HFFc6 (cell line): Measurements from ENCODE around the gene DMKN. TPM values are rescaled to one million over a fixed set of nuclear protein-coding genes. Genes with fewer than 3 reads are reported as not detected.

Experiments
- DNase-seq: peaks from one replicate; pipeline ENCODE4 v3.0.0-alpha.2; 2018
- H3K27ac Mint-ChIP-seq: 2 replicates; pipeline ENCODE4 v1.8.0; 2020; ENCODE audit warnings: mild to moderate bottlenecking, mixed read lengths
- H3K27me3 Mint-ChIP-seq: 2 replicates; pipeline ENCODE4 v1.8.0; 2021; ENCODE audit warnings: mild to moderate bottlenecking, moderate library complexity, mixed read lengths; ENCODE audit not compliant: insufficient read depth
- H3K36me3 Mint-ChIP-seq: 2 replicates; pipeline ENCODE4 v1.8.0; 2021; ENCODE audit warnings: low read depth, mixed read lengths
- H3K4me1 Mint-ChIP-seq: 2 replicates; pipeline ENCODE4 v1.8.0; 2020; ENCODE audit warnings: low read depth, mixed read lengths
- H3K4me3 Mint-ChIP-seq: 2 replicates; pipeline ENCODE4 v1.8.0; 2020; ENCODE audit warnings: mild to moderate bottlenecking, moderate library complexity, mixed read lengths
- H3K9me3 Mint-ChIP-seq: 2 replicates; pipeline ENCODE4 v1.8.0; 2020; ENCODE audit warnings: mild to moderate bottlenecking, mixed read lengths
- CTCF ChIP-seq: fragments of 200-600 bp; sonication (generic); IDR thresholded peaks from 2 replicates; pipeline ENCODE4 v1.5.0; 2021; ENCODE audit warnings: antibody characterized with exemption, mild to moderate bottlenecking
- total RNA-seq, 6 experiments: library from RNA; stranded (reverse); fragmentation: NEBNext Ultra II Directional; extraction: Animal tissue kit (Norgen Biotek cat#: 25700); gene quantifications; 2 replicates in 1 of 6; 3 replicates in 5 of 6; pipeline ENCODE4 v1.2.3, GENCODE V29; 2021

DMKN gene
- total RNA-seq, 6 experiments from 2014 or later: 0.27 to 0.75 (median 0.73) TPM; not detected in 3

DNA sequence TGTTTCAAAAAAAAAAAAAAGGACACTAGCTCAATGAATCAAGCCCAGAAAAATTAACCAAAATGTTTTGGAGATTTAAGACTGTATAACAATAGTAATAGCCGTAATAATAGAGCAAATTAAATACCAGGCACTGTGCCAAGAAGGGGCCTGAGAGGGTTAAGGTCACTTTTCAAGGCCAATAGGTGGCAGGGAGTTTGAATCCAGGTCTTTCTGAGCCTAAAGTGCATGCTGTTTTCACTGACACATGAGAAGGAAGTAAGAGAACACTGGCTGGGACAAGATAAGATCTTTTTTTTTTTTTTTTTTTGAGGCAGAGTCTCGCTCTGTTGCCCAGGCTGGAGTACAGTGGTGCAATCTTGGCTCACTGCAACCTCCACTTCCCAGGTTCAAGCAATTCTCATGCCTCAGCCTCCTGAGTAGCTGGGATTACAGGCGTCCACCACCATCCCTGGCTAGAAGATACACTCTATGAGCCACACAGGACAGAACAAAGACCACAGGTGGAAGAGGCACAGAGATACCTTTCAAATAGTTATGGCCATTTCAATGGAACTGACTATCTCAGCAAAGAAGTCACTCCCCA is 57.7 kb downstream of the DMKN start:
- TF ChIP-seq CTCF: no peak
- H3K4me1 Mint-ChIP-seq: peaks cover 3% of the 10 kb centered on the region
- no peaks in the 10 kb centered on the region for H3K9me3 Mint-ChIP-seq
- no peaks in the 10 kb centered on the region for H3K36me3 Mint-ChIP-seq
- H3K27ac Mint-ChIP-seq: no peak overlapping the region
- no peak overlapping the region for H3K4me3 Mint-ChIP-seq
- peaks cover 37% of the 10 kb centered on the region for H3K27me3 Mint-ChIP-seq
- DNase-seq: no peak

- Mint-ChIP-seq H3K4me1 (no peaks in the 10 kb centered on the region), H3K9me3 (no peaks in the 10 kb centered on the region), H3K27ac (no peak overlapping the region), H3K4me3 (no peak overlapping the region), H3K27me3 (peaks cover 42% of the 10 kb centered on the region), H3K36me3 (no peaks in the 10 kb centered on the region)
- no peak for DNase-seq
- TF ChIP-seq CTCF: no peak
These were observed 58.8 kb downstream of the DMKN start for GRCh38 chr19:35454663-35455062.

GRCh38 chr19:35451338-35452096 is 61.9 kb downstream of the DMKN start:
- no peaks in the 10 kb centered on the region for H3K9me3 Mint-ChIP-seq
- no peak for DNase-seq
- TF ChIP-seq CTCF: no peak
- H3K4me1 Mint-ChIP-seq: no peaks in the 10 kb centered on the region
- H3K27me3 Mint-ChIP-seq: peaks cover 43% of the 10 kb centered on the region
- no peak overlapping the region for H3K27ac Mint-ChIP-seq
- H3K36me3 Mint-ChIP-seq: no peaks in the 10 kb centered on the region
- H3K4me3 Mint-ChIP-seq: no peak overlapping the region

DNA sequence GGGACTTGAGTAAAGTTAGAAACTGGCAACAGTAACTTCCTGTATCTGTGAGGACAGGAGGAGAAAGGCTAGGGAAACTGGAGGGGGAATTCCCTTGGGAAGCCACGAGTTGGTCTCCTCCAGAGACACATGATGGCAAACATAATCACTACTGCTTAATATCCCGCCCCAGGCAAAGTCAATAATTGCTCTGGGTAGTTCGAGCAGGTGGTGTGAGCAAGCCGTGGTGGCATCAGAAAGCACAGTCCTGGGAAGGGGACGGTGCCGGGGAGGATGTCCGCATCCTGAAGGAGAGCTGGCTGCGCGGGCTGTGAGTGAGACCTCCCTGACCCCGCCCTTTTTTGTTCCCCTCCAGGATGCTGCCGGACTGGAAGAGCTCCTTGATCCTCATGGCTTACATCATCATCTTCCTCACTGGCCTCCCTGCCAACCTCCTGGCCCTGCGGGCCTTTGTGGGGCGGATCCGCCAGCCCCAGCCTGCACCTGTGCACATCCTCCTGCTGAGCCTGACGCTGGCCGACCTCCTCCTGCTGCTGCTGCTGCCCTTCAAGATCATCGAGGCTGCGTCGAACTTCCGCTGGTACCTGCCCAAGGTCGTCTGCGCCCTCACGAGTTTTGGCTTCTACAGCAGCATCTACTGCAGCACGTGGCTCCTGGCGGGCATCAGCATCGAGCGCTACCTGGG is 63.9 kb downstream of the DMKN start:
- H3K9me3 Mint-ChIP-seq: no peaks in the 10 kb centered on the region
- no peak overlapping the region for H3K27ac Mint-ChIP-seq
- no peak for DNase-seq
- H3K36me3 Mint-ChIP-seq: no peaks in the 10 kb centered on the region
- H3K4me3 Mint-ChIP-seq: no peak overlapping the region
- no peak for TF ChIP-seq CTCF
- H3K4me1 Mint-ChIP-seq: no peaks in the 10 kb centered on the region
- H3K27me3 Mint-ChIP-seq: peaks cover 57% of the 10 kb centered on the region

DNA sequence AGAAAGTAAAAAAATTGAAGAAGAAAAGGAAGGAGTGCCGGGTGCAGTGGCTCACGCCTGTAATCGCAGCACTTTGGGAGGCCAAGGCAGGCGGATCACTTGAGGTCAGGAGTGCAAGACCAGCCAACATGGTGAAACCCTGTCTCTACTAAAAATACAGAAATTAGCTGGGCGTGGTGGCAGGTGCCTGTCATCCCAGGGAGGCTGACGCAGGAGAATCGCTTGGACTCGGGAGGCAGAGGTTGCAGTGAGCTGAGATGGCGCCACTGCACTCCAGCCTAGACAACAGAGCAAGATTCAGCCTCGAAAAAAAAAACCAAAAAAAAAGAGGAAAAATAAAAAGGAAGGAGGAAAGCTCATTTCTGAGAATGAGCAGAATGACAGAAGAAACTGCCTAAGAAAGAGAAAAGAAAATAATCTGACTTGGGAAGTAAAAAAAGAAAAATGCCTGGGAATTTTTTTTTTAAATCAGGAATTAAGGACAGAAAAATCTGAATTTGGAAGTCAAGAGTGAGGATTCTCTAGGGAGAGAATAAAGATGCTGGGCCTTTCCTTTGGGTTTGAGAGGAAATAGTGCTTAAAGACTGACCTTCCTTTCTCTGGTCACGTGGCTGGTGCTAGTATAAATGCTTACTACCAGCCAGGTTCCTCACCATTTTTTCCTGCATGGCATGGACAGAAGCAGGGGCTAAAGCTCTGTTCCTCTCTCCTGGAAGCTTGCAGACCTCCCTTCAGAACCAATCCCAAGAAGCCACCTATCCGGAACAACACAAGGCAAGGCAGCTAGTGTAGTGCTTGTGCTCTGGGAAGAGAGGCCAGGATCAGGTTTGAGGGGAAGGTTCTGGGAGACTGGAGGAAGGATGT is 65.6 kb downstream of the DMKN start, which contains the start of gene FFAR2:
Gene FFAR2, plus strand, starts transcription at position 652 of the 864 bp plus-strand sequence. CDS start 1,458 bp downstream, outside the sequence.
- no peak for TF ChIP-seq CTCF
- no peaks in the 10 kb centered on the region for H3K36me3 Mint-ChIP-seq

More for the DNA sequence above, 65.6 kb downstream of the DMKN start, which contains the start of gene FFAR2:
- DNase-seq: no peak
- no peaks in the 10 kb centered on the region for H3K4me1 Mint-ChIP-seq
- no peaks in the 10 kb centered on the region for H3K9me3 Mint-ChIP-seq
- H3K27ac Mint-ChIP-seq: no peak within 1 kb of the TSS
- no peak within 1 kb of the TSS for H3K4me3 Mint-ChIP-seq
- H3K27me3 Mint-ChIP-seq: peaks cover 51% of the 10 kb centered on the region
